ENCODE measurements around the gene SGCD.

DNA sequence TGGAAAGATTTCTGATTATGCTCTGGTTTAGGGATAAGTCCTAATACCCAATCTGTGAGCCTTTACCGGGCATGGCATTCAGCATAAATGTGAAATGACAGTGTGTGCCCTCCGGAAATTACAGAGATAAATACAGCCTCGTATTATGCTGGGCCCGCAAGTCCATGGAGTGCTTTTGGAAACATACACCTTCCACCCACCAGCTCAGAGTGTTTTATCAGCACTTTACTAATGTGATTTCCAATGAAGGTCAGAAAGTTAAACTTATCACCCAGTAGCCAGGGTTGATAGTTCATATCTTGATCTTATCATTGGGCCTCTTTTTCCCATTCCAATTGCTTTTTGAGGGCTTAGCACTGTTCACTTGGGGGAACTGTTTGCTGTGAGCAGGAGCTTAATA lies 94.8 kb downstream of the SGCD start:
- TF ChIP-seq ZNF398 (CRISPR knock-in tag; IDR thresholded peaks at IDR 0.05): no peak
- TF ChIP-seq STAT6 (CRISPR knock-in tag; IDR thresholded peaks at IDR 0.05): no peak
